C4-2B (cell line): ENCODE data around the gene ST13.

Experiments used
- ZFX ChIP-seq: fragments of 450-650 bp; IDR thresholded peaks from 2 replicates; pipeline ENCODE4 v1.6.1; 2017
- TF ChIP-seq, protein P1 (sequence below): fragments of 450-650 bp; conservative IDR thresholded peaks from 2 replicates; pipeline ENCODE4 v1.5.1; 2017; ENCODE audit warnings: mild to moderate bottlenecking

DNA sequence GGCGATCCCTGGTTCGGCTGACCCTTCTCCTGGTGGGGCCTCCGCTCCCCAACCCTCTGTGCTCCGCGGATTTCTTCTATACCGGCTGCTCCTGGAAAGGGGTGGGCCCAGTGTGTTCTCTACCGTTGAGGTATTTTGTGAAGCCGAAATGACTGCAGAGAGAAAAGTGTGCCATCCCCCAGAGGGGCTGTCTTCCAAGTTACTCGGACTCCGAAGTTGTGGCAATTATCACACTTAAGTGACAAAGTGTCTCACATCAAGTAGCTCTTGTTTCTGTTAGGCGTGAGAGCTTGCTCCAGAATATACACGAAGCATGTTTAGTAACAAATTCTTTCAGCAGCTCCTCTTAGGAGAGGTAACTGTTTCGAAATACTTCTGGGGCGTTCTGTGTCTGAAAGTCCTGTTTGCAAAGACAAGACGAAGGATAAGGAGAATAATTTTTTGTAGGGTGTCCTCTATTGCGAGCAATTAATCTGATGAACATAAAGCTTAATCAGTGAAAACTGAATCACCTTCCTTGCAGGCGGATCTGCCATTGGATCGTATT lies 943 bp upstream of the ST13 start:
- TF ChIP-seq, protein P1, sequence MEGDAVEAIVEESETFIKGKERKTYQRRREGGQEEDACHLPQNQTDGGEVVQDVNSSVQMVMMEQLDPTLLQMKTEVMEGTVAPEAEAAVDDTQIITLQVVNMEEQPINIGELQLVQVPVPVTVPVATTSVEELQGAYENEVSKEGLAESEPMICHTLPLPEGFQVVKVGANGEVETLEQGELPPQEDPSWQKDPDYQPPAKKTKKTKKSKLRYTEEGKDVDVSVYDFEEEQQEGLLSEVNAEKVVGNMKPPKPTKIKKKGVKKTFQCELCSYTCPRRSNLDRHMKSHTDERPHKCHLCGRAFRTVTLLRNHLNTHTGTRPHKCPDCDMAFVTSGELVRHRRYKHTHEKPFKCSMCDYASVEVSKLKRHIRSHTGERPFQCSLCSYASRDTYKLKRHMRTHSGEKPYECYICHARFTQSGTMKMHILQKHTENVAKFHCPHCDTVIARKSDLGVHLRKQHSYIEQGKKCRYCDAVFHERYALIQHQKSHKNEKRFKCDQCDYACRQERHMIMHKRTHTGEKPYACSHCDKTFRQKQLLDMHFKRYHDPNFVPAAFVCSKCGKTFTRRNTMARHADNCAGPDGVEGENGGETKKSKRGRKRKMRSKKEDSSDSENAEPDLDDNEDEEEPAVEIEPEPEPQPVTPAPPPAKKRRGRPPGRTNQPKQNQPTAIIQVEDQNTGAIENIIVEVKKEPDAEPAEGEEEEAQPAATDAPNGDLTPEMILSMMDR: no peak
- no peak for TF ChIP-seq ZFX
